DND-41 (cell line): ENCODE data around the gene ROCK2.

Source experiments
- EZH2 ChIP-seq: IDR thresholded peaks from 3 replicates; pipeline ENCODE4 v1.6.1; 2012; ENCODE audit warnings: borderline replicate concordance, low read depth, mild to moderate bottlenecking, moderate library complexity, low read length, inconsistent platforms; ENCODE audit not compliant: severe bottlenecking
- TF ChIP-seq, protein P1 (sequence below): IDR thresholded peaks from 2 replicates; pipeline ENCODE4 v1.5.1; 2012; ENCODE audit warnings: borderline replicate concordance, low read length, moderate library complexity, mild to moderate bottlenecking; ENCODE audit not compliant: poor library complexity, severe bottlenecking; ENCODE audit errors: extremely low read depth

DNA sequence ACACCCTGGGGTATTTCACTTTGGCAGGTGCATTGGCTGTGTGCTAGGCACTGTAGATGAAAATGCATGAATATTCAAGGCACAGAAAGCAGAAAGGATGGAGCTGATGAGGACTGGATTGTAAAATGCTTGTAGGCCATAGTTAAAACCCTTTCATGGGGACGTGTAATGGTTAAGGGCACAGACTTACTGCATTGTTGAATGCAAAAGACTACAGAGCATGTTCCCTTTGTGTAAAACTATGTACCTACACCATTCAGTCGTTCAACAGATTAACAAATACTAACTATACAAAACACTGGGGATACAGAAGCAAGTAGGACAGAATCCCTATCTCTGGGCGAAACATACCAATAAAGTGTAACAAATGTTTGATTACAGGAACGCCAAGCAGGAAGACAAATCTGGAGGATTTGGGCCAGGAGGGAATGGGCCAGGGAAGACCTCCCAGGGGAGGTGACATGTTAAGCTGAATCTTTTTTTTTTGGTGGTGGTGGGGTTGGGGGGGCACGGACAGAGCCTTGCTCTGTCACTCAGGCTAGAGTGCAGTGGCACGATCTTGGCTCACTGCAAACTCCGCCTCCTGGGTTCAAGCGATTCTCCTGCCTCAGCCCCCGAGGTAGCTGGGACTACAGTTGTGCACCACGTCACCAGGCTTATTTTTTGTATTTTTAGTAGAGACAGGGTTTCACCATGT is 19.6 kb upstream of the ROCK2 start:
- TF ChIP-seq, protein P1, sequence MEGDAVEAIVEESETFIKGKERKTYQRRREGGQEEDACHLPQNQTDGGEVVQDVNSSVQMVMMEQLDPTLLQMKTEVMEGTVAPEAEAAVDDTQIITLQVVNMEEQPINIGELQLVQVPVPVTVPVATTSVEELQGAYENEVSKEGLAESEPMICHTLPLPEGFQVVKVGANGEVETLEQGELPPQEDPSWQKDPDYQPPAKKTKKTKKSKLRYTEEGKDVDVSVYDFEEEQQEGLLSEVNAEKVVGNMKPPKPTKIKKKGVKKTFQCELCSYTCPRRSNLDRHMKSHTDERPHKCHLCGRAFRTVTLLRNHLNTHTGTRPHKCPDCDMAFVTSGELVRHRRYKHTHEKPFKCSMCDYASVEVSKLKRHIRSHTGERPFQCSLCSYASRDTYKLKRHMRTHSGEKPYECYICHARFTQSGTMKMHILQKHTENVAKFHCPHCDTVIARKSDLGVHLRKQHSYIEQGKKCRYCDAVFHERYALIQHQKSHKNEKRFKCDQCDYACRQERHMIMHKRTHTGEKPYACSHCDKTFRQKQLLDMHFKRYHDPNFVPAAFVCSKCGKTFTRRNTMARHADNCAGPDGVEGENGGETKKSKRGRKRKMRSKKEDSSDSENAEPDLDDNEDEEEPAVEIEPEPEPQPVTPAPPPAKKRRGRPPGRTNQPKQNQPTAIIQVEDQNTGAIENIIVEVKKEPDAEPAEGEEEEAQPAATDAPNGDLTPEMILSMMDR, result no peak
- TF ChIP-seq EZH2, result no peak
